Activated CD4-positive, alpha-beta T cell treated with anti-CD3 and anti-CD28 coated beads, Interleukin-2, amount 10 ng/mL, durations not matched to agents 24 days and 14 days (primary cell): ENCODE measurements around the gene COMMD10. TPM values are rescaled to one million over a fixed set of nuclear protein-coding genes. Genes with fewer than 3 reads are reported as not detected.
A peak's percentile ranks its signal among the peaks of the same experiment; 100 is the strongest.
"Not testable (repeated sequence)": the region's sequence is repeated elsewhere in the genome, so short reads cannot be mapped to it uniquely, and the experiment has no call there.

Experiments
- DNase-seq: peaks from one replicate; pipeline ENCODE4 v3.0.0; 2022
- H3K27ac Mint-ChIP-seq: one replicate; pipeline ENCODE4 v1.8.0; 2022; ENCODE audit warnings: mild to moderate bottlenecking, mixed read lengths
- H3K27me3 Mint-ChIP-seq: one replicate; pipeline ENCODE4 v1.8.0; 2022; ENCODE audit warnings: mixed read lengths
- H3K36me3 Mint-ChIP-seq: one replicate; pipeline ENCODE4 v1.8.0; 2022; ENCODE audit warnings: low read depth, mild to moderate bottlenecking, mixed read lengths
- H3K4me1 Mint-ChIP-seq: one replicate; pipeline ENCODE4 v1.8.0; 2021; ENCODE audit warnings: mixed read lengths
- H3K4me3 Mint-ChIP-seq: one replicate; pipeline ENCODE4 v1.8.0; 2022; ENCODE audit warnings: mild to moderate bottlenecking, moderate library complexity, mixed read lengths
- H3K9me3 Mint-ChIP-seq: one replicate; pipeline ENCODE4 v1.8.0; 2021; ENCODE audit warnings: mixed read lengths
- intact Hi-C: fragments of 100-400 bp; cut with micrococcal nuclease; formaldehyde crosslinking; loops from one replicate; pipeline ENCODE4 v1.15.1; 2023
- total RNA-seq: library from RNA; stranded (reverse); gene quantifications from 2 replicates; pipeline ENCODE4 v1.2.3, GENCODE V29; 2022

COMMD10 gene
- total RNA-seq, 1 donor from 2014 or later: 22.2 TPM

DNA sequence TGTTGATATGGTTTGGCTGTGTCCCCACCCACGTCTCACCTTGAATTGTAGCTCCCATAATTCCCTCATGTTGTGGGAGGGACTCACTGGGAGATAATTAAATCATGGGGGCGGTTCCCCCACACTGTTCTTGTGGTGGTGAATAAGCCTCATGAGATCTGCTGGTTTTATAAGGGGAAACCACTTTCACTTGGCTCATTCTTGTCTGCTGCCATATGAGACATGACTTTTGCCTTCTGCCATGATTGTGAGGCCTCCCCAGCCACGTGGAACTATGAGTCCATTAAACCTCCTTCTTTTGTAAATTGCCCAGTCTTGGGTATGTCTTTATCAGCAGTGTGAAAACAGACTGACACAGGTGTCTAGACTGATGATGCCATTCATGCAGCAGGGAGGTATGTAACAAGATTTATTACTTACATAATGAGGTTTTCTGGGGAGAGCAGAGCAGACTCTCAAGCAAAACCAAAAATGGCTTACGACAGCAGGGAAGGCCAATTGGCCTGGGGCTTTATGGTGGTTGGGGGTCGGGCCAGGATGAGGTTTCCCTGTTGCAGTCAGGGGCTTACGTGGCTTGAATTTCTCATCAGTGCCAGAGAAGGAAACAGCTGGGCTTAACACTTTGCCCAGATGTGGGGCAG is 9.5 kb upstream of the COMMD10 start:
- Mint-ChIP-seq H3K4me1 (peaks cover 11% of the 10 kb centered on the region), H3K27ac (peak overlapping the region; percentile 7), H3K9me3 (peaks cover 3% of the 10 kb centered on the region), H3K27me3 (peaks cover 20% of the 10 kb centered on the region), H3K36me3 (peaks cover 1% of the 10 kb centered on the region), H3K4me3 (no peak overlapping the region)
- intact Hi-C loops: no loop called here
- peak; percentile 48 for DNase-seq

DNA sequence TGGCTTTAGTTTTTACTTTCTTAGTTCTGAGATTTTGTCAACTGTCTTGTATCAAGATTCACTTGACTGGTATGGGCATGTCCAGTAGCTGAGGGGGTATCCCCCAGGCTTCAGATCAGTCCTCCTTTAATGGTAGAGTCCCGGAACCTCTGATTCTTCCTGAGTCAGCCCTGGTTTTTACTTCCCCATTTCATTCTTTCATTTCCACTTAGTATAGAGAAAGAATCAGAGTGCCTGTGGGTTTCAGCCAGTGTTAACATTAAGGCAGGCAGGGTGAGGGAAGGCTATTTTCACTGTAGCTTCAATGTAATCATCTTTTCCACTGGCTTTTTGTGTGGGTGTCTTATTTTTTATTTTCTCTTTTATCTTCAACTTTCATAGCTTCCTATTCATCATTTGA is 8.3 kb upstream of the COMMD10 start:
- H3K27me3 Mint-ChIP-seq: peaks cover 15% of the 10 kb centered on the region
- peaks cover 3% of the 10 kb centered on the region for H3K9me3 Mint-ChIP-seq
- H3K27ac Mint-ChIP-seq: peak overlapping the region; percentile 5
- intact Hi-C loops: loop anchor here (1.0 kb wide), 1 partner anchor 9 kb away; the partner anchor contains the start of gene COMMD10
- DNase-seq: peak; percentile 25
- H3K4me3 Mint-ChIP-seq: no peak overlapping the region
- peaks cover 11% of the 10 kb centered on the region for H3K4me1 Mint-ChIP-seq
- peaks cover 1% of the 10 kb centered on the region for H3K36me3 Mint-ChIP-seq

DNA sequence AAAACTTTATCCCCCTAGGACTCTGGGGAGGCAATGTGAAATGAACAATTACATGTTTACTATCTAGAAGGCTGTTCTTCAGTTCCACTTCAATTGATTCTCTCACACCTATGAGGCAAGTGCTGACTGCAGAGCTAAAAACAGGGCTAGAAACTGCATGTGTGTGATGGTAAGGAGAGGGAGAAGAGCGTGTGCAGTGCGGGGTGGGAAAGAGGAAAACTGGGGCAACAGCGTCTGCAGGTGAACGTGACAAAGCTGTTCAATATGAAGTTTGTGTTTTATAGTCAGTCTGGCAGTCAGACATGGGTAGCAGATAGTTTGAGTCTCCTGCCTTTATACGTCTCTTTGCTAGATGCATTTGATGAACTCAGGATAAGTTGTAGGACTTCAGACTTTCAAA is 6.6 kb upstream of the COMMD10 start:
- Mint-ChIP-seq H3K4me1 (peaks cover 11% of the 10 kb centered on the region), H3K9me3 (no peaks in the 10 kb centered on the region), H3K27ac (no peak overlapping the region), H3K4me3 (no peak overlapping the region), H3K27me3 (peaks cover 9% of the 10 kb centered on the region), H3K36me3 (peaks cover 1% of the 10 kb centered on the region)
- DNase-seq: peak; percentile 18
- intact Hi-C loops: no loop called here

DNA sequence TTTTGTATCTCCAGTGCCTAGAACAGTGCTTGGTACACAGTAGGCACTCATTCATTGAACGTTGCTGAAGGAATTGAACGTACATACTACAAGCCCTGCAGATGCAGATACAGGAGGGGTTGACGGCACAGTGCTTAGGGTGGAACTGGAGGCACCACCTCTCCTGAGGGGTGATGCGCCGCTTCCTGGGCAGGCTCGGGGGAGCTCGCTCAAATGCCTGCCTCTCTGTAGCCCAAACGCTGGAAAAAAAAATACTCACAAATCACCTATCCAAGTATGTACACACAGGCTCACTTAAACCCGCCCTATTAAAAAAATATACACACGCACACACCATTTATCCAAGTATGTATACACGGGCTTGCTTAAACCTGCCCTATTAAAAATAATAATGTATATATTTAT is 536 bp upstream of the COMMD10 start:
- peaks cover 25% of the 10 kb centered on the region for H3K4me1 Mint-ChIP-seq
- peak overlapping the region; percentile 82 for H3K27ac Mint-ChIP-seq
- peaks cover 6% of the 10 kb centered on the region for H3K9me3 Mint-ChIP-seq
- peaks cover 2% of the 10 kb centered on the region for H3K27me3 Mint-ChIP-seq
- intact Hi-C loops: loop anchor here (2.0 kb wide), 2 partner anchors 51 to 243 kb away; partner anchors contain the start of genes AP3S1 and ATG12
- H3K4me3 Mint-ChIP-seq: peak overlapping the region; percentile 88
- DNase-seq: peak; percentile 74
- H3K36me3 Mint-ChIP-seq: peaks cover 18% of the 10 kb centered on the region

DNA sequence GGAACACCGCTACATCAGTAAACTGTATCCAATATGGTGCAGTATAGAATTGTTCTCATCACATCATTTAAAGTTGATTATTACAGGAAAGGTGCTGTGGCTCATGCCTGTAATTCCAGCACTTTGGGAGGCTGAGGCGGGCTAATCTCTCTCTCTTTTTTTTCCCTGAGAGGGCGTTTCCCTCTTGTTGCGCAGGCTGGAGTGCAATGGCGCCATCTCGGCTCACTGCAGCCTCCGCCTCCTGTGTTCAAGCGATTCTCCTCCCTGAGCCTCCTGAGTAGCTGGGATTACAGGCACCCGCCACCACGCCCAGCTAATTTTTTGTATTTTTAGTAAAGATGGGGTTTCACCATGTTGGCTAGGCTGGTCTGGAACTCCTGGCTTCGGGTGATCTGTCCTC is 1.5 kb downstream of the COMMD10 start:
- peak; percentile 50 for DNase-seq
- intact Hi-C loops, H3K27me3 Mint-ChIP-seq, H3K27ac Mint-ChIP-seq, H3K9me3 Mint-ChIP-seq: not testable (repeated sequence)
- peaks cover 29% of the 10 kb centered on the region for H3K4me1 Mint-ChIP-seq
- H3K4me3 Mint-ChIP-seq: peak overlapping the region; percentile 88
- H3K36me3 Mint-ChIP-seq: peaks cover 21% of the 10 kb centered on the region

DNA sequence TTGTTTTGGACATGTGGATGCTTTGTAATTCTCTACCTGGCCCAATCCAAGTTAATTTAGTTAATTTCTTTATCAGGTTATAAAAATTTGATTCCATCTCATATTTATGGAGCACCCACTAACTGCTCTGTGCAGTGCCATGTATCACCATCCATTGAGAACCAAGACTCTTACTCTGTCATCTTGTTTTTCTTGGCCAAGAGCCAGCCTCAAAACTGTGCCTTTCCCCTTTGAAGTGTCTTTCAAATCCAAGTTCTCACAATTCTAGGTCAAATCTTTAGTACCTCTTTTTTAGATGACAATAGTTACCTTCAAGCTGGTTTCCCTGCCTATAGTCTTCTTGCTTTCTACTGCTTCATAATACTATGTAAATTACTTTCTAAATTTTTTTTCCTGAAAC is 3.2 kb downstream of the COMMD10 start:
- Mint-ChIP-seq H3K36me3 (peaks cover 33% of the 10 kb centered on the region), H3K9me3 (peaks cover 6% of the 10 kb centered on the region), H3K27ac (no peak overlapping the region), H3K4me1 (peaks cover 29% of the 10 kb centered on the region), H3K4me3 (no peak overlapping the region), H3K27me3 (no peaks in the 10 kb centered on the region)
- peak; percentile 46 for DNase-seq
- intact Hi-C loops: no loop called here

DNA sequence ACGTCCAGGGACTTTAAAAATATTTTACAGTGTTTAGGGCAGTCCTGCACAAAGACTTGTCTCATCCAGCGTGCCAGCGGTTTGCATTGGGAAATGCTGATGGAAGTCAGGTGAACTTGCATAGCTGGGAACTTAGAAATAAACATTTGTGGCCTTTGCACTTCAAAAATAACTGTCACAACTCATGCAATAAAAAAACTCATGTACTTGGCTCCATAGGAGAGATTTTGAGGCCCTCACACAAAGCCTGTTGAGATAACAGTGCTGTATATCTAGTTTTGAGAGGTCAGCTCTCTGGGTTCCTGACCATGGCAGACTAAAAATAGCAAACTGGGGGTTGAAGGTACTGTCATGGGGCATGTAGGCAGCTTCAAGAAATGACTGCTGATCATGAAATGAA is 5.5 kb downstream of the COMMD10 start:
- Mint-ChIP-seq H3K27me3 (no peaks in the 10 kb centered on the region), H3K9me3 (no peaks in the 10 kb centered on the region), H3K27ac (no peak overlapping the region), H3K36me3 (peaks cover 43% of the 10 kb centered on the region), H3K4me1 (peaks cover 20% of the 10 kb centered on the region), H3K4me3 (no peak overlapping the region)
- DNase-seq: peak; percentile 30
- intact Hi-C loops: no loop called here

DNA sequence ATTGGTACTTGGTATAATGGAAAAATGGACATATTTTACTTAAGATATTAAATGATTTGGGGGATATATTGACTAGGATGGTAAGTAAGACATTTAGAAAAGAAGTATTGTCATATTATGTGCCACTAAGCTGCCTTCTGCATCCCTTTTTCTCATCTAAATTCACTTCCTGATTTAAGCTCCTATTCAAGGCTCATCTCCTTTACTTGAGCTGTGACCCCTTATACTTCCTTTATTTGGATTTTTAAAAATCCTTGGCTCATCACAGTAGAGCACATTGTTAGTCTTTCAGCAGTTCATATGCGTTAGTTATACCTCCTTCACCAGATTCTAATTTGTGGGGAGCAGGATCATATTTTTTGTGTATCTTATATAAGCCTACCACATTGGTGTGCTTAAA is 6.6 kb downstream of the COMMD10 start:
- Mint-ChIP-seq H3K36me3 (peaks cover 48% of the 10 kb centered on the region), H3K9me3 (no peaks in the 10 kb centered on the region), H3K4me1 (peaks cover 14% of the 10 kb centered on the region), H3K4me3 (no peak overlapping the region), H3K27me3 (no peaks in the 10 kb centered on the region), H3K27ac (no peak overlapping the region)
- DNase-seq: peak; percentile 9
- intact Hi-C loops: no loop called here

DNA sequence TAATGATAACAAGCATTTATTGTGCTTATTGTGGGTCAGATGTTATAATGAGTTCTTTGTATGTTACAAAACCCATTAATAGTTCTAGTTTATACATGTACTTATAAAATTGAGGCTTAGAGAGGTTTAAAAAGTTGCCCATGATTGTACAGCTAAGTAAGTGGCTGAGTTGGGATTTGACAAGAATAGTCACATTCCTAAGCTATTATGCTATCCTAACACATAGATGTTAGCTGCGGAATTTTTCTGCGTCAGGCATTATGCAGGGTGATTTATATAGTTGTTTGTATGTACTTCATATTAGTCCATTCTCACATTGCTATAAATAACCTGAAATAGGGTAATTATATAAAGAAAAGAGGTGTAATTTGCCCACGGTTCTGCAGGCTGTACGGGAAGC is 12.5 kb downstream of the COMMD10 start:
- no peak for DNase-seq

DNA sequence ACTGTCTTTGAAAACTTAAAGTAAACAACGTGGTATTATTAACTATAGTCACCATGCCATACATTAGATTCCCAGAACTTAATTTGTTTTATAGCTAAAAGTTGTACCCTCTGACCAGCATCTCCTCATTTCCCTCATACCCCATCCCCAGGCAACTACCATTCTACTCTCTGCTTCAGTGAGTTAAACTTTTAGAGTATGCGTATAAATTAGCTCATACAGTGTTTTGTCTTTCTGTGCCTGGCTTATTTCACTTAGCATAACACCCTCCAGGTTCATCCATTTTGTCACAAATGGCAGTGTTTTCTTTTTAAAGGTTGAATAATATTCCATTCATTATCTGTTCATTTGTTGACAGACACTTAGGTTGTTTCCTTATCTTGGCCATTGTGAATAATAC is 14.2 kb downstream of the COMMD10 start:
- peak; percentile 13 for DNase-seq
- no peak overlapping the region for H3K4me3 Mint-ChIP-seq
- H3K4me1 Mint-ChIP-seq: no peaks in the 10 kb centered on the region
- H3K27ac Mint-ChIP-seq: no peak overlapping the region
- H3K27me3 Mint-ChIP-seq: no peaks in the 10 kb centered on the region
- peaks cover 9% of the 10 kb centered on the region for H3K9me3 Mint-ChIP-seq
- H3K36me3 Mint-ChIP-seq: peaks cover 59% of the 10 kb centered on the region
- intact Hi-C loops: no loop called here

More for the DNA sequence above, 12.5 kb downstream of the COMMD10 start:
- Mint-ChIP-seq H3K27ac (no peak overlapping the region), H3K9me3 (peaks cover 9% of the 10 kb centered on the region), H3K4me3 (no peak overlapping the region), H3K36me3 (peaks cover 64% of the 10 kb centered on the region), H3K4me1 (no peaks in the 10 kb centered on the region), H3K27me3 (no peaks in the 10 kb centered on the region)
- intact Hi-C loops: no loop called here

DNA sequence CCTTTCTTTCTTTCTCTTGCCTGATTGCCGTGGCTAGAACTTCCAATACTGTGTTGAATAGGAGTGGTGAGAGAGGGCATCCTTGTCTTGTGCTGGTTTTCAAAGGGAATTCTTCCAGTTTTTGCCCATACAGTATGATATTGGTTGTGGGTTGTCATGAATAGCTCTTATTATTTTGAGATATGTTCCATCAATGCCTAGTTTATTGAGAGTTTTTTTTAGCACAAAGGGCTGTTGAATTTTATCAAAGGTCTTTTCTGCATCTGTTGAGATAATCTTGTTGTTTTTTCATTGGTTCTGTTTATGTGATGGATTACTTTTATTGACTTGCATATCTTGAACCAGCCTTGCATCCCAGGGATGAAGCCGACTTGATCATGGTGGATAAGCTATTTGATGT is 20.1 kb downstream of the COMMD10 start:
- H3K27me3 Mint-ChIP-seq, H3K4me1 Mint-ChIP-seq, H3K4me3 Mint-ChIP-seq, H3K9me3 Mint-ChIP-seq, DNase-seq, intact Hi-C loops, H3K27ac Mint-ChIP-seq: not testable (repeated sequence)
- H3K36me3 Mint-ChIP-seq: peaks cover 42% of the 10 kb centered on the region

DNA sequence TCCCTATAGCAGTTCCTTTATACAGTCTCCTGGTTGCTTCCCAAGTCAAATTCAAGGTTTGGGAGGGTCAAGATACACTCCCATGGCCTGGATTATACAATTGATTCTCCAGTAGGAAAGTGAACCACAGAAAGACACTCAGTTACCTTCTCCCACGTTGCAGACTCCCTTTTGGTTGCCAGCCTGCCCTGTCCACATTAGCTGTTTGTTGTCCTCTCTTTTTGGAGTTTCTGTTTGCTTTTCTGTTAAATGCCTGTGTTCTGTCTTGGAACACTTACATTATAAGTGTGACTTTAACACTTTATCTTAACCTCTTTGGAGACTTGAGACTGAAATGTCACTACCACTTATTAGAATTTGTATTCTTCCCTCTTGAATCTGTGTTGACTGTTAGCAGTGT is 30.3 kb downstream of the COMMD10 start:
- peaks cover 28% of the 10 kb centered on the region for H3K36me3 Mint-ChIP-seq
- intact Hi-C loops: no loop called here
- H3K4me3 Mint-ChIP-seq: no peak overlapping the region
- peaks cover 22% of the 10 kb centered on the region for H3K9me3 Mint-ChIP-seq
- no peak for DNase-seq
- no peaks in the 10 kb centered on the region for H3K27me3 Mint-ChIP-seq
- H3K27ac Mint-ChIP-seq: no peak overlapping the region
- peaks cover 2% of the 10 kb centered on the region for H3K4me1 Mint-ChIP-seq

DNA sequence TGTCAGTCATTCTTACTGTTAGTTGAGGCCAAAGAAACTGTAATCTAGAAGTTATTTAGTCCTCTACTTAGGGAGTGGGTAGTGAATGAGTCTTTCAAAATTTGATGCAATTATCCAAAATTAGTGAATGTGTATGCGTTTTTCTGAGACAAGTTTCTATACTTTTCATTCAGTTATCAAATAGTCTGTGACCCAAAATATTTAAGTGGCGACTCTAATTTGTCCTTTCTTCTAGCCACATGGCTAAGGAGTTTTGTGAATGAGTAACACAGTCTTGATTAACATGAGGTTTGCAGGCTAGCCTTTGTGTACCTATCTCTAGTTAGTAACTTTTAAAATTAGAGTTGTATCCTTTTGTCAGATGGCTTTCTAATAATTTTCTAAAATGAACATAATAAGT is 45.6 kb downstream of the COMMD10 start:
- Mint-ChIP-seq H3K4me1 (peaks cover 2% of the 10 kb centered on the region), H3K27ac (no peak overlapping the region), H3K27me3 (no peaks in the 10 kb centered on the region), H3K9me3 (peaks cover 6% of the 10 kb centered on the region), H3K36me3 (peaks cover 8% of the 10 kb centered on the region), H3K4me3 (no peak overlapping the region)
- DNase-seq: no peak
- intact Hi-C loops: loop anchor here (10.0 kb wide), 2 partner anchors 184 to 444 kb away; partner anchors contain the start of gene SEMA6A

DNA sequence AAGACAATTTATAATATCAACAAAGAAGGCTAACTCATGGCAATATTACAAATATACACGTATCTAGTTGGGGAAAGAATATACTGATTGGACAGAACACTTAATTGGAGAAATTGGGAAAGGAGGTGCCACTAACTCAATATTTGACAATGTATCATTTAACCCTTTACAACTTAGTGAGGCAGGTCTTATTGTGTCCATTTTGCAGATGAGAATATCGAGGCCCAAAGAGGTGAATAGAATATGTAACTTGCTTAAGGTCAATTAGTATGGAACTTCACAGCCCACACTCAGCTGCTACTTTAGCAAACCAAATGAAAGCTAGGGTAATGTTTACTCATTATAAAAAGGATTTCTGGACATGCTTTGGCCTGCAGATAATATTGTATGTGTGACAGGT is 46.2 kb downstream of the COMMD10 start:
- intact Hi-C loops: loop anchor here (10.0 kb wide), 2 partner anchors 184 to 444 kb away; partner anchors contain the start of gene SEMA6A
- Mint-ChIP-seq H3K9me3 (peaks cover 1% of the 10 kb centered on the region), H3K27ac (no peak overlapping the region), H3K4me3 (no peak overlapping the region), H3K36me3 (peaks cover 4% of the 10 kb centered on the region), H3K27me3 (no peaks in the 10 kb centered on the region), H3K4me1 (peaks cover 2% of the 10 kb centered on the region)
- DNase-seq: no peak

DNA sequence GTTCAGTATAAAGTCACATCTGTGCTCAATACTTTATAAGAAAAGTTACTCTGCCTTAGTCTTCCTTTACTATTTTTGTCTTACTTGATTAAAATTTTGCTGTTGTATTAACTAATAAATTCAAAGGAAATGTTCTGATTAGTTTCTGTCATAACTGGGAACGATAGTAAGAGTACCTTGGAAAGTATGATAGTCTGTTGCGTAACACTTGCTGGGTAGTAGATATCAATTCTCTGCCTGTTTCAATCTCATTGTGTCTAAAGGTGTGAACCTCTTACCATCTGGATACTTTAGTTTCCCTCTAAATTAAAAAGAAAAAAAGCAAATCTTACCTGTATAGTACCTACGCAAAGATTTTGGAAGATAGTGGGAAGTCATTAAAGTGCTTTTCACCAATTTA is 48.5 kb downstream of the COMMD10 start:
- Mint-ChIP-seq H3K9me3 (no peaks in the 10 kb centered on the region), H3K36me3 (peaks cover 2% of the 10 kb centered on the region), H3K4me1 (peaks cover 5% of the 10 kb centered on the region), H3K27me3 (no peaks in the 10 kb centered on the region), H3K27ac (no peak overlapping the region), H3K4me3 (no peak overlapping the region)
- intact Hi-C loops: loop anchor here (10.0 kb wide), 2 partner anchors 182 to 442 kb away; partner anchors contain the start of gene SEMA6A
- DNase-seq: no peak
